ENCODE results near the gene FOXP4. TPM values are rescaled to one million over a fixed set of nuclear protein-coding genes. Genes with fewer than 3 reads are reported as not detected.
A peak's percentile ranks its signal among the peaks of the same experiment; 100 is the strongest.

Gene FOXP4
- total and polyA plus RNA-seq, 2 of the 13 experiments (the other 11 are each of a cell fraction or from before 2014, with no cell fraction given) = 11.0 to 12.4 TPM

DNA sequence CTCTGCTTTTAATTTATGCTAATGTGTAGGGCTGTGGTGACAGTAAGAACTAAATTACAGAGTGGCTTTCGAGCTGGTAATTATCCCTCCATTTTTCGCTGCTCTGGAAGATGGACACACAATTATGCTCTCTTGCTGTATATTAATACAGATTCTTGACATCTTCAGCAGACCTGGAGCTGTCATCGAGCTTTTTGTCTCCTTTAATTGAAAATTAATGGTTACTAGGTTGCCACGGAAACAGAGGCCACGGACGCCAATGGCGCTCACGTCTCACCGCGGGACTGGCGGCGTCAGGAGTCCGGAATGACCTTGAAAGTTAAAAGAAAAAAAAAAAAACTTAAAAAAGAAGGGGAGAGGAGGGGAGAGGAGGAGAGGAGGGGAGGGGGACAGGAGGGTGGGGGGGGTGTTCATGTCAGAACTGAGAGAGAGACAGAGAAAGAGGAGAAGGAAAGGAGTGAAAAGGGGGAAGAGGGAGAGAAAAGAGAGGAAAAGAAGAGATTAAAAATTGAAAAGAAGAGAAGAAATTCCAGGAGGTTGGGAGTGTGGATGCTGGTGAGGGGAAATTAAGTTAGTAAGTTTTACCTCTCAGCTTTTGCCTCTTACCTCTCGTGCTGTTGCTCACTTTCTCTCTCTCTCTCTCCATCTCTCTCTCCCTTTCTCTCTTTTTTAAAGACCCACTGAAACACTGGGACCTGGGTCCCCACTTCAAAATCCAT is 22.1 kb upstream of the FOXP4 start (continued):
- TF ChIP-seq, protein P1, sequence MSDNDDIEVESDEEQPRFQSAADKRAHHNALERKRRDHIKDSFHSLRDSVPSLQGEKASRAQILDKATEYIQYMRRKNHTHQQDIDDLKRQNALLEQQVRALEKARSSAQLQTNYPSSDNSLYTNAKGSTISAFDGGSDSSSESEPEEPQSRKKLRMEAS (IDR thresholded peaks at IDR 0.05) = no peak
- no peak for TF ChIP-seq TBX2 (CRISPR knock-in tag; IDR thresholded peaks at IDR 0.05; ENCODE audit: borderline replicate concordance)
- no peak for TF ChIP-seq ETV5 (CRISPR knock-in tag; IDR thresholded peaks at IDR 0.05; ENCODE audit: borderline replicate concordance)
- TF ChIP-seq, protein P2, sequence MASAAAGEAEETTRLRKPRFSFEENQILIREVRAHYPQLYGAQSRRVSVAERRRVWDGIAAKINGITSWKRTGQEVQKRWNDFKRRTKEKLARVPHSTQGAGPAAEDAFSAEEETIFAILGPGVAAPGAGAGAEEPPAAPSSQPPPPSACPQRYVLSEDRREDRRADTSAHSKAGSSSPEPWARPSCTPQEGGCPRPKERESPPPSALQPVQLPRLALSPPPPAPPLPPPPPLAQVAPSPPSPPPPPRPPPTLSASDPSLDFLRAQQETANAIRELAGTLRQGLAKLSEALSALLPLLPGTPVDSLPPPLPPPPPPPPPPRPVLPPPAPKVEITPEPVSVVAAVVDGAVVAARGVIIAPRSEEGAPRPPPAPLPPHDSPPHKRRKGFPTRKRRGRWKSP (CRISPR knock-in tag; IDR thresholded peaks at IDR 0.05) = no peak
- no peak for TF ChIP-seq NR2F1 (CRISPR knock-in tag; IDR thresholded peaks at IDR 0.05)
- TF ChIP-seq ZFP37 (CRISPR knock-in tag; IDR thresholded peaks at IDR 0.05; ENCODE audit: borderline replicate concordance) = no peak
- no peak for TF ChIP-seq NRL (CRISPR knock-in tag; IDR thresholded peaks at IDR 0.05; ENCODE audit: borderline replicate concordance)
- TF ChIP-seq MYC (CRISPR knock-in tag; IDR thresholded peaks at IDR 0.05; ENCODE audit: borderline replicate concordance) = no peak
- TF ChIP-seq, protein P3, sequence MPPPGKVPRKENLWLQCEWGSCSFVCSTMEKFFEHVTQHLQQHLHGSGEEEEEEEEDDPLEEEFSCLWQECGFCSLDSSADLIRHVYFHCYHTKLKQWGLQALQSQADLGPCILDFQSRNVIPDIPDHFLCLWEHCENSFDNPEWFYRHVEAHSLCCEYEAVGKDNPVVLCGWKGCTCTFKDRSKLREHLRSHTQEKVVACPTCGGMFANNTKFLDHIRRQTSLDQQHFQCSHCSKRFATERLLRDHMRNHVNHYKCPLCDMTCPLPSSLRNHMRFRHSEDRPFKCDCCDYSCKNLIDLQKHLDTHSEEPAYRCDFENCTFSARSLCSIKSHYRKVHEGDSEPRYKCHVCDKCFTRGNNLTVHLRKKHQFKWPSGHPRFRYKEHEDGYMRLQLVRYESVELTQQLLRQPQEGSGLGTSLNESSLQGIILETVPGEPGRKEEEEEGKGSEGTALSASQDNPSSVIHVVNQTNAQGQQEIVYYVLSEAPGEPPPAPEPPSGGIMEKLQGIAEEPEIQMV (CRISPR knock-in tag; IDR thresholded peaks at IDR 0.05; ENCODE audit: low read depth) = no peak
- TF ChIP-seq CHD4 (IDR thresholded peaks at IDR 0.05; ENCODE audit: borderline replicate concordance, low read length) = peak; percentile 7; the same call in 1 of the 2 replicates
- no peak for TF ChIP-seq SMAD9 (CRISPR knock-in tag; IDR thresholded peaks at IDR 0.05)
- TF ChIP-seq, protein P4, sequence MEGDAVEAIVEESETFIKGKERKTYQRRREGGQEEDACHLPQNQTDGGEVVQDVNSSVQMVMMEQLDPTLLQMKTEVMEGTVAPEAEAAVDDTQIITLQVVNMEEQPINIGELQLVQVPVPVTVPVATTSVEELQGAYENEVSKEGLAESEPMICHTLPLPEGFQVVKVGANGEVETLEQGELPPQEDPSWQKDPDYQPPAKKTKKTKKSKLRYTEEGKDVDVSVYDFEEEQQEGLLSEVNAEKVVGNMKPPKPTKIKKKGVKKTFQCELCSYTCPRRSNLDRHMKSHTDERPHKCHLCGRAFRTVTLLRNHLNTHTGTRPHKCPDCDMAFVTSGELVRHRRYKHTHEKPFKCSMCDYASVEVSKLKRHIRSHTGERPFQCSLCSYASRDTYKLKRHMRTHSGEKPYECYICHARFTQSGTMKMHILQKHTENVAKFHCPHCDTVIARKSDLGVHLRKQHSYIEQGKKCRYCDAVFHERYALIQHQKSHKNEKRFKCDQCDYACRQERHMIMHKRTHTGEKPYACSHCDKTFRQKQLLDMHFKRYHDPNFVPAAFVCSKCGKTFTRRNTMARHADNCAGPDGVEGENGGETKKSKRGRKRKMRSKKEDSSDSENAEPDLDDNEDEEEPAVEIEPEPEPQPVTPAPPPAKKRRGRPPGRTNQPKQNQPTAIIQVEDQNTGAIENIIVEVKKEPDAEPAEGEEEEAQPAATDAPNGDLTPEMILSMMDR (CRISPR knock-in tag; IDR thresholded peaks at IDR 0.05) = no peak
- TF ChIP-seq TOPORS (CRISPR knock-in tag; IDR thresholded peaks at IDR 0.05) = no peak
- TF ChIP-seq ZNF510 (CRISPR knock-in tag; IDR thresholded peaks at IDR 0.05; ENCODE audit: low read depth) = no peak
- no peak for TF ChIP-seq ARNT2 (CRISPR knock-in tag; IDR thresholded peaks at IDR 0.05; ENCODE audit: low read depth)
- TF ChIP-seq, protein P5, sequence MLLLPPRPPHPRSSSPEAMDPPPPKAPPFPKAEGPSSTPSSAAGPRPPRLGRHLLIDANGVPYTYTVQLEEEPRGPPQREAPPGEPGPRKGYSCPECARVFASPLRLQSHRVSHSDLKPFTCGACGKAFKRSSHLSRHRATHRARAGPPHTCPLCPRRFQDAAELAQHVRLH (CRISPR knock-in tag; IDR thresholded peaks at IDR 0.05; ENCODE audit: borderline replicate concordance, low read depth) = no peak
- TF ChIP-seq, protein P6, sequence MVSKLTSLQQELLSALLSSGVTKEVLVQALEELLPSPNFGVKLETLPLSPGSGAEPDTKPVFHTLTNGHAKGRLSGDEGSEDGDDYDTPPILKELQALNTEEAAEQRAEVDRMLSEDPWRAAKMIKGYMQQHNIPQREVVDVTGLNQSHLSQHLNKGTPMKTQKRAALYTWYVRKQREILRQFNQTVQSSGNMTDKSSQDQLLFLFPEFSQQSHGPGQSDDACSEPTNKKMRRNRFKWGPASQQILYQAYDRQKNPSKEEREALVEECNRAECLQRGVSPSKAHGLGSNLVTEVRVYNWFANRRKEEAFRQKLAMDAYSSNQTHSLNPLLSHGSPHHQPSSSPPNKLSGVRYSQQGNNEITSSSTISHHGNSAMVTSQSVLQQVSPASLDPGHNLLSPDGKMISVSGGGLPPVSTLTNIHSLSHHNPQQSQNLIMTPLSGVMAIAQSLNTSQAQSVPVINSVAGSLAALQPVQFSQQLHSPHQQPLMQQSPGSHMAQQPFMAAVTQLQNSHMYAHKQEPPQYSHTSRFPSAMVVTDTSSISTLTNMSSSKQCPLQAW (CRISPR knock-in tag; IDR thresholded peaks at IDR 0.05) = 0 out of 2 replicates have a peak, but pooled peaks have one; percentile 27
- 0 out of 2 replicates have a peak, but pooled peaks have one; percentile 46 for TF ChIP-seq PCBP1 (IDR thresholded peaks at IDR 0.05; ENCODE audit: borderline replicate concordance, low read depth, low read length)
- TF ChIP-seq ZNF577 (CRISPR knock-in tag; IDR thresholded peaks at IDR 0.05; ENCODE audit: borderline replicate concordance, low read depth) = no peak
- TF ChIP-seq ZNF556 (CRISPR knock-in tag; IDR thresholded peaks at IDR 0.05; ENCODE audit: borderline replicate concordance) = no peak
- TF ChIP-seq RFX1 (IDR thresholded peaks at IDR 0.05) = no peak
- no peak for TF ChIP-seq ATM (IDR thresholded peaks at IDR 0.05; ENCODE audit: borderline replicate concordance)
- TF ChIP-seq ZNF550 (CRISPR knock-in tag; IDR thresholded peaks at IDR 0.05; ENCODE audit: borderline replicate concordance) = no peak

All from HepG2 (cell line).